Breast epithelium (tissue), 4 donors: ENCODE measurements around the gene GCA. TPM values are rescaled to one million over a fixed set of nuclear protein-coding genes. Genes with fewer than 3 reads are reported as not detected.

Experiments used
- DNase-seq, 2 donors: peaks; one replicate each; pipeline ENCODE4 v3.0.0-alpha.2; 2019; ENCODE audit warnings: low spot score in 2 of 2
- H3K27ac ChIP-seq, 2 donors: fragments of 200-600 bp; sonication (generic) in 1 of 2; one replicate each; pipeline ENCODE4 v1.5.1; 2016 to 2019; ENCODE audit warnings: mild to moderate bottlenecking in 1 of 2
- H3K27me3 ChIP-seq, 2 donors: fragments of 200-600 bp; sonication (generic) in 1 of 2; one replicate each; pipeline versions ENCODE4 v1.5.1 to v1.6.0; 2017 to 2019; ENCODE audit warnings: control low read depth in 1 of 2, mild to moderate bottlenecking in 1 of 2
- H3K36me3 ChIP-seq: fragments of 200-600 bp; one replicate; pipeline ENCODE4 v1.5.1; 2019
- H3K4me1 ChIP-seq, 2 donors: fragments of 200-600 bp; sonication (generic); one replicate each; pipeline ENCODE4 v1.5.1; 2016 to 2019; ENCODE audit warnings: control low read depth in 1 of 2
- H3K4me3 ChIP-seq, 3 donors: fragments of 200-600 bp; sonication (generic); 1 replicate in 2 of 3; 2 replicates in 1 of 3; pipeline ENCODE4 v1.5.1; 2016 to 2019; ENCODE audit warnings: mild to moderate bottlenecking in 3 of 3, moderate library complexity in 2 of 3
- H3K9me3 ChIP-seq, 2 donors: fragments of 200-600 bp; sonication (generic) in 1 of 2; one replicate each; pipeline ENCODE4 v1.5.1; 2016 to 2019; ENCODE audit warnings: control low read depth in 1 of 2
- POLR2A ChIP-seq: fragments of 450-650 bp; IDR thresholded peaks from one replicate; pipeline ENCODE4 v1.6.1; 2016; ENCODE audit warnings: antibody characterized with exemption, mild to moderate bottlenecking, moderate library complexity
- POLR2AphosphoS5 ChIP-seq, 3 donors: sonication (generic); formaldehyde crosslinking; IDR thresholded peaks; one replicate each; pipeline ENCODE4 v1.6.1; 2017; ENCODE audit warnings: antibody characterized with exemption in 3 of 3
- intact Hi-C: fragments of 100-400 bp; cut with DNase I; formaldehyde crosslinking; loops from one replicate; pipeline ENCODE4 v1.15.1; 2023; ENCODE audit warnings: low total_unique reads
- total RNA-seq, 3 donors: library from RNA; depleted of rRNA; stranded (reverse); fragments of >200 nt; gene quantifications; one replicate each; pipeline ENCODE4 v1.1.0, GENCODE V29; 2016
- TF ChIP-seq, protein P1 (sequence below), 3 donors: fragments of 450-650 bp; IDR thresholded peaks; one replicate each; pipeline ENCODE4 v1.5.1; 2016 to 2017; ENCODE audit warnings: antibody characterized with exemption in 3 of 3, mild to moderate bottlenecking in 3 of 3, moderate library complexity in 3 of 3

GCA gene
- total RNA-seq, 3 donors from 2014 or later, result 18.9 to 36.6 (median 24.6) TPM

- H3K4me1 ChIP-seq, result no peaks in the 10 kb centered on the region
- intact Hi-C loops, result no loop called here
- DNase-seq, result peak in 1 of 2 donors; percentile 52
- H3K4me3 ChIP-seq, result no peak overlapping the region
- no peak overlapping the region for H3K27ac ChIP-seq
- no peaks in the 10 kb centered on the region for H3K27me3 ChIP-seq
- H3K9me3 ChIP-seq, result no peaks in the 10 kb centered on the region
- TF ChIP-seq POLR2A (no peak), POLR2AphosphoS5 (IDR thresholded peaks at IDR 0.05) (no peak)
- TF ChIP-seq, protein P1, sequence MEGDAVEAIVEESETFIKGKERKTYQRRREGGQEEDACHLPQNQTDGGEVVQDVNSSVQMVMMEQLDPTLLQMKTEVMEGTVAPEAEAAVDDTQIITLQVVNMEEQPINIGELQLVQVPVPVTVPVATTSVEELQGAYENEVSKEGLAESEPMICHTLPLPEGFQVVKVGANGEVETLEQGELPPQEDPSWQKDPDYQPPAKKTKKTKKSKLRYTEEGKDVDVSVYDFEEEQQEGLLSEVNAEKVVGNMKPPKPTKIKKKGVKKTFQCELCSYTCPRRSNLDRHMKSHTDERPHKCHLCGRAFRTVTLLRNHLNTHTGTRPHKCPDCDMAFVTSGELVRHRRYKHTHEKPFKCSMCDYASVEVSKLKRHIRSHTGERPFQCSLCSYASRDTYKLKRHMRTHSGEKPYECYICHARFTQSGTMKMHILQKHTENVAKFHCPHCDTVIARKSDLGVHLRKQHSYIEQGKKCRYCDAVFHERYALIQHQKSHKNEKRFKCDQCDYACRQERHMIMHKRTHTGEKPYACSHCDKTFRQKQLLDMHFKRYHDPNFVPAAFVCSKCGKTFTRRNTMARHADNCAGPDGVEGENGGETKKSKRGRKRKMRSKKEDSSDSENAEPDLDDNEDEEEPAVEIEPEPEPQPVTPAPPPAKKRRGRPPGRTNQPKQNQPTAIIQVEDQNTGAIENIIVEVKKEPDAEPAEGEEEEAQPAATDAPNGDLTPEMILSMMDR (IDR thresholded peaks at IDR 0.05), result peak; percentile 61 to 74 (median 67)
- H3K36me3 ChIP-seq, result peaks cover 4% of the 10 kb centered on the region
Measured at GRCh38 chr2:162301151-162301804, 42.7 kb upstream of the GCA start.

DNA sequence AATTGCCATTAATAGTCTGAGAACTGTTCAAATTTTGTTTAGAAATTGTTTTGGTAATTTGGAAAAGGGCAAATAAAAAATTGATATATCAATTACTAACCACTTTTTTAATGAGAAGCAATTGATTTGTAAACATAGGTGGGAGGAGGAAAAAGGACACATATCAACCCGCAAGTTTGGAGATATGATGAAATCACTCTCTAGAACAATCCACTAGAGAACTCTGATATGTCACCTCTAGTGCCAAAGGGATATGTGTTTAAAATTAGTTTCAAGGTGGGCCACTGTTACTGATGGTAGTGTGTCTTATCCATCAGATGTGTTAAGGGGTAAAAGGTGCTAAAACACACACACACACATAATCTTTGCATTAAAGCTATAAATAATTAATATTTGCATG lies 42.1 kb upstream of the GCA start:
- no peaks in the 10 kb centered on the region for H3K4me1 ChIP-seq
- H3K4me3 ChIP-seq, result no peak overlapping the region
- no peaks in the 10 kb centered on the region for H3K9me3 ChIP-seq
- no peak for DNase-seq
- intact Hi-C loops, result no loop called here
- TF ChIP-seq POLR2A (no peak), POLR2AphosphoS5 (IDR thresholded peaks at IDR 0.05) (no peak)
- TF ChIP-seq, protein P1 (IDR thresholded peaks at IDR 0.05), result no peak
- no peaks in the 10 kb centered on the region for H3K27me3 ChIP-seq
- H3K36me3 ChIP-seq, result peaks cover 4% of the 10 kb centered on the region
- no peak overlapping the region for H3K27ac ChIP-seq

- Histone ChIP-seq H3K36me3 (peaks cover 4% of the 10 kb centered on the region), H3K4me3 (no peak overlapping the region), H3K4me1 (no peaks in the 10 kb centered on the region), H3K9me3 (no peaks in the 10 kb centered on the region), H3K27me3 (no peaks in the 10 kb centered on the region), H3K27ac (no peak overlapping the region)
- DNase-seq, result no peak
- no peak for TF ChIP-seq POLR2AphosphoS5 (IDR thresholded peaks at IDR 0.05)
- no peak for TF ChIP-seq POLR2A
- intact Hi-C loops, result no loop called here
Measured at GRCh38 chr2:162305901-162306300, 38.0 kb upstream of the GCA start.

DNA sequence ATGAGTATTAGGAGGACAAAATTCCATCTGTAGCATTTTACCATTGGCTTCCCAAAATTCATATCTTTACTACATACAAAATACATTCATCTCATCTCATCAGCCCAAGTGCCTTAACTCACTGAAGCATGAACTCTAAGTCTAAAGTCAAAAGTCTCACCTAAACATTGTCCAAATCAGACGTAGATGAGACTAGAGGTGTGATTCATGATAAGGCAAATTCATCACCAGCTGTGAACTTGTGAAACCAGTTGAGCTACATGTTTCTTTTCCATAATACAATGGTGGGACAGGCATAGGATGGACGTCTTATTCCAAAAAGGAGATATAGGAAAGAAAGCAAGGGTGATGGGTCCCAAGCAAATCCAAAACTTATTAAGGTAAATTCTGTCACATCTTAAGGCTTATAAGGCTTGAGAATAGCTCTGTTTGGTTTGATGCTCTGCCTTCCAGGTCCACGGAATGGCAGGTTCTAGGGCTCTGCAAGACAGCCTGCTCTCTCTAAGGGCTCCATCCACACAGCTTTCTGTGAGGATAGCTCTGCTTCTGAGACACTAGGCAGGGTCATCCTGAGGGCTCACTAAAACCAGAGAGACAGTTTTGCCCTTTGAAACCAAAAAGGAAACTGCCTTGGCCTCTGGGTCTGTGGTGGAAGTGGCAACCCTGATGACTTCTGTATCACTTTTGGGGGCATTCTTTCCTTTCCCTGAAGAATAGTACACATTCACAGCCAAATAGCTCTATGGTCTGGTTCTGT lies 35.0 kb upstream of the GCA start:
- intact Hi-C loops, result no loop called here

DNA sequence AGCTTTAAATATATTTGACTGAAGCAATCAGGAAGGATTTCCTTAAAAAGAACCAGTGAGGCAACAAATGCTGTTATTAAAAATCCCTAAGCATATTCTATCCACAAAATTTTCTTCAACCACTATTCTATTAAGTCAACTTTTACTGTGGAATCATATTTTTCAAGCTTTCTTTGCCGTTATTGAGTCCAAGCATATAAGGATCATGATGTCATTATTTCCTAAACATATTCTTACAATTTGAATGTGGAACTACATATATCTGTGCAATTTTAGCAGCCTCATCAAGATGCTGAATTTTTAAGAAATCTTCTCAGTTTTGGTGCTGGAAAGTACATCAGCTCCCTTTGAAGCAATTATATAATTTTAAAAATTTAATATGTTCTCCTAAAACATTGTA lies 31.1 kb upstream of the GCA start:
- no peak overlapping the region for H3K4me3 ChIP-seq
- intact Hi-C loops, result no loop called here
- TF ChIP-seq POLR2AphosphoS5 (IDR thresholded peaks at IDR 0.05), result no peak
- TF ChIP-seq, protein P1 (IDR thresholded peaks at IDR 0.05), result no peak
- no peak for TF ChIP-seq POLR2A
- H3K27me3 ChIP-seq, result no peaks in the 10 kb centered on the region
- H3K27ac ChIP-seq, result no peak overlapping the region
- H3K36me3 ChIP-seq, result no peaks in the 10 kb centered on the region
- no peaks in the 10 kb centered on the region for H3K4me1 ChIP-seq
- DNase-seq, result no peak
- no peaks in the 10 kb centered on the region for H3K9me3 ChIP-seq

More for the DNA sequence above, 35.0 kb upstream of the GCA start:
- Histone ChIP-seq H3K9me3 (no peaks in the 10 kb centered on the region), H3K27me3 (no peaks in the 10 kb centered on the region), H3K4me1 (no peaks in the 10 kb centered on the region), H3K4me3 (no peak overlapping the region), H3K27ac (no peak overlapping the region), H3K36me3 (no peaks in the 10 kb centered on the region)
- no peak for DNase-seq
- no peak for TF ChIP-seq POLR2AphosphoS5 (IDR thresholded peaks at IDR 0.05)

DNA sequence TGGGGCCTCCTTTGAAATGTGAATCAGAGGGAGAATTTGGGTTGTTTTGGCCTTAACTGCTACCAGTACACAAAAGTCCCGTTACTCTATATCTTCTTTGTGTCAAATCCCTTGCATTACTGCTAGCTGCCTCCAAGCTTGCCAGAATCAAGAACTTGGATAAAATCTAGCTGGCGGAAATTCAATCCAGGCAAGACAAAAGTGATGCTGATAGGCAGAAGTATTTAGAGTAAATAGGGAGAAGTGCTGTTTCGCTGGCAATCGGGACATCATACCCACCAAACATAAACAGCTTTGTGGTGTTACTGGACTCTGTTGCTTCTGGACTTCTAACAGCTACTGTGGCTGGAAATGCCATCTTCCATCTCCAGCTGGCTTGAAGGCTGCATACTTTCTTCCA lies 28.0 kb upstream of the GCA start:
- Histone ChIP-seq H3K4me3 (peak overlapping the region in 1 of 3 donors; percentile 80), H3K27ac (no peak overlapping the region), H3K9me3 (no peaks in the 10 kb centered on the region), H3K36me3 (no peaks in the 10 kb centered on the region), H3K4me1 (peaks cover 0 to 9% of the 10 kb centered on the region in 2 donors), H3K27me3 (no peaks in the 10 kb centered on the region)
- TF ChIP-seq POLR2A (no peak), POLR2AphosphoS5 (IDR thresholded peaks at IDR 0.05) (no peak)
- TF ChIP-seq, protein P1 (IDR thresholded peaks at IDR 0.05), result no peak
- no peak for DNase-seq
- intact Hi-C loops, result no loop called here
